OCI-LY3 (cell line): Measurements from ENCODE around the gene COL6A5.
"Not testable (repeated sequence)": the region's sequence is repeated elsewhere in the genome, so short reads cannot be mapped to it uniquely, and the experiment has no call there.

Experiments used
- H2AFZ ChIP-seq: fragments of 200-600, 300-600 bp; shearing (Covaris generic); 2 replicates; pipeline ENCODE4 v1.6.0; 2014; ENCODE audit warnings: antibody characterized with exemption, low read depth, low read length
- H3K27ac ChIP-seq: fragments of 200-600, 300-600 bp; sonication (generic); 2 replicates; pipeline ENCODE4 v1.5.1; 2014; ENCODE audit warnings: mild to moderate bottlenecking, low read length, moderate library complexity, mixed read lengths
- H3K27me3 ChIP-seq: fragments of 200-600, 300-600 bp; sonication (generic); 2 replicates; pipeline ENCODE4 v1.6.1; 2014; ENCODE audit warnings: low read depth, low read length, mixed read lengths
- H3K36me3 ChIP-seq: fragments of 200-600, 300-600 bp; sonication (generic); replicated peaks from 2 replicates; pipeline ENCODE3; 2014; ENCODE audit warnings: low read depth, low read length, mixed read lengths
- H3K4me1 ChIP-seq: fragments of 300-600, 200-600 bp; sonication (generic); 2 replicates; pipeline ENCODE4 v1.6.1; 2014; ENCODE audit warnings: low read length, mixed read lengths
- H3K4me2 ChIP-seq: fragments of 200-600, 300-600 bp; sonication (generic); 2 replicates; pipeline ENCODE4 v1.6.1; 2014; ENCODE audit warnings: low read length, mixed read lengths
- H3K4me3 ChIP-seq: fragments of 300-600, 200-600 bp; sonication (generic); 2 replicates; pipeline ENCODE4 v1.5.1; 2014; ENCODE audit warnings: antibody characterized with exemption, mild to moderate bottlenecking, low read length, moderate library complexity
- H3K79me2 ChIP-seq: fragments of 300-600, 200-600 bp; shearing (Covaris generic); 2 replicates; pipeline ENCODE4 v1.6.1; 2014; ENCODE audit warnings: mild to moderate bottlenecking, low read length, mixed read lengths
- H3K9ac ChIP-seq: fragments of 300-600, 200-600 bp; shearing (Covaris generic); 2 replicates; pipeline ENCODE4 v1.6.0; 2014; ENCODE audit warnings: mild to moderate bottlenecking, low read length, moderate library complexity
- H3K9me3 ChIP-seq: fragments of 200-600, 300-600 bp; shearing (Covaris generic); 2 replicates; pipeline ENCODE4 v1.6.1; 2014; ENCODE audit warnings: low read length, mixed read lengths; ENCODE audit not compliant: insufficient read depth
- H4K20me1 ChIP-seq: fragments of 200-600, 300-600 bp; sonication (generic); 2 replicates; pipeline ENCODE4 v1.6.1; 2016; ENCODE audit warnings: low read length, mixed read lengths; ENCODE audit not compliant: insufficient read depth
- CTCF ChIP-seq: fragments of 200-600, 300-600 bp; sonication (generic); IDR thresholded peaks from 2 replicates; pipeline ENCODE4 v1.5.1; 2014; ENCODE audit warnings: antibody characterized with exemption, low read length, low read depth
- EZH2phosphoT487 ChIP-seq: fragments of 200-600 bp; shearing (Covaris generic); IDR thresholded peaks from 2 replicates; pipeline ENCODE4 v1.6.1; 2018; ENCODE audit warnings: antibody characterized with exemption, mixed run types, low read depth

Gene COL6A5

DNA sequence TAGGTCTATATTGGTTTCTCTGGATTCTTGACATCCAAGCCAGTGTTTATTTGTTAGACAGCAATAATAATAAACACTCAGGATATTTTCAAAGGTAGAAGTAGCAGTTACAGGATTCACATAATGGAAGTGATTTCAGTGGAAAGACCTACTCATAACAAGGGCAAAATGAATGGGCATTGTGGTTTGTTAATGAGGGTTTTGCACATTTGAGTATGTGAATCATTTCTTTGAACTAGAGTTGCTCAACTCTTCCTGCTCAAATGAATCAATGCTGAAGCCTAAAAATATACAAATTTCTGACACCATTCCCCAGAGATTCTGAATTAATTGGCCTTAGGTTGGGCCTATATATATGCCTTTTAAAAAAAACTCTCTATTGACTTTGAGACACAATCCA lies 4.1 kb upstream of the COL6A5 start:
- TF ChIP-seq CTCF = no peak
- no peak for TF ChIP-seq EZH2phosphoT487
- no peaks in the 10 kb centered on the region for H3K4me1 ChIP-seq
- no peak overlapping the region for H3K4me2 ChIP-seq
- H4K20me1 ChIP-seq = no peaks in the 10 kb centered on the region
- H3K79me2 ChIP-seq = no peaks in the 10 kb centered on the region
- peaks cover 6% of the 10 kb centered on the region for H3K27me3 ChIP-seq
- H3K9ac ChIP-seq = no peak overlapping the region
- no peak overlapping the region for H3K27ac ChIP-seq
- H2AFZ ChIP-seq = no peak overlapping the region
- H3K36me3 ChIP-seq = no peaks in the 10 kb centered on the region
- H3K9me3 ChIP-seq = no peaks in the 10 kb centered on the region
- H3K4me3 ChIP-seq = no peak overlapping the region

DNA sequence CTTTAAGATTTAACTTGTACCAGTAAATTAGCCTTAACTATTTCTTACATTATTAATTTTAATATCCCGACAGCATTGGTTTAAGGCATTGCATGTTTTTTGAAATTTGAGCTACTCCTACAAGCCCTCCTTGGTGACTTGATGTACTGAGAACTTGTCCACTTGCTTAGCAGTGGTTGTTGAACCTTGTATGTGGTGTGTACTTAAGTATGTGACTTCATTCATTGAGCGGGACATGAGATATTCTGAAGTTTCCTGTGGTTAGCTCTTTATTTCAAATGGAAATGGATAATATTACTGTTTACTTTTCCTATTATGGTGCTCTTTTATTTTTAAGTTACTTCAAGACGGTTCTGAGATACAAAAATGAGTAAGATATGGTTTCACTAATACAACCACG lies 3.6 kb upstream of the COL6A5 start:
- Histone ChIP-seq H3K9ac (no peak overlapping the region), H3K79me2 (no peaks in the 10 kb centered on the region), H3K4me1 (no peaks in the 10 kb centered on the region), H3K27me3 (peaks cover 6% of the 10 kb centered on the region), H4K20me1 (no peaks in the 10 kb centered on the region), H3K9me3 (no peaks in the 10 kb centered on the region), H3K36me3 (no peaks in the 10 kb centered on the region), H3K4me3 (no peak overlapping the region), H2AFZ (no peak overlapping the region), H3K4me2 (no peak overlapping the region), H3K27ac (no peak overlapping the region)
- no peak for TF ChIP-seq CTCF
- no peak for TF ChIP-seq EZH2phosphoT487

DNA sequence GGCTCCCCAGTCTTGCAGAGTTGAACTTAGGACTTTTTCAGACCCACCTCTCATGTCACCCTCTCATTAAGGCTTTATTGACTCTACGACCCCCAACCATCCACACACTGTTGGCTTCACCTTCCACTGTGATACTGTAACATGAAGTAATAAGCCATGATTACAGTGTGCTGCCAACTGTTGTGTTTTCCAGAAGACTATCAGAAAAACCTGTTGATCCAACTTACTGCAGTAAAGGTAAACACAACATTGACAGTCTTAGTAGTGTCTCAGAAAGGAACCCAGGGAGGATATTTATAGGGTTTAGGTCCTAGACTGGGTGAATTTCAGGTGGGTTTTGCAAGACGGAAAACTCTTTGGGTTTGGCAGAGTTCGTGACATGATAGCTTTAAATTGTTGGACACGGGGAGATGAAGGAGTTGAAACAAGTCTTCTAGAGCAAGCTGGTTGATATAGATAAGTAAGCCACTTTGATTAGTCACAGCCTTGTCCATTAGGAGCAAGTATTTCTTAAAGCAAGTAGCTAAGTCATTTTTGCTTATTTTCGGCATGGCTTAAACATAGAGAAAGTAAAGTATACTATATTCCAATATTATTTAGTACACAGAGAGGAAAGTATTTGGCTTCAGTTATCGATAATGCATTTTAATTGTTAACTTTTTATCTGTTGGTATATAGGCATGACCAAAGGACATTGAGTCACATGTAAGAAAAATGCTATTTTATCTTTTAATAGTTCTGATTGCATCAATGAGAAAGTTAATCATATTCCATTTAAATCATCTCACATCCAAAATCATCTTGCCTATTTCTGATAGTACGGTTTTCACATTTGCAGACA lies 2.4 kb upstream of the COL6A5 start:
- no peak for TF ChIP-seq CTCF
- no peak for TF ChIP-seq EZH2phosphoT487
- peaks cover 6% of the 10 kb centered on the region for H3K27me3 ChIP-seq

GRCh38 chr3:130348258-130348657 lies 2.8 kb downstream of the COL6A5 start:
- not testable (repeated sequence) for H3K27me3 ChIP-seq, H2AFZ ChIP-seq, H3K36me3 ChIP-seq, H3K4me3 ChIP-seq, H3K9me3 ChIP-seq, H3K4me1 ChIP-seq, H3K4me2 ChIP-seq, H4K20me1 ChIP-seq, H3K79me2 ChIP-seq, H3K27ac ChIP-seq, H3K9ac ChIP-seq

More for the DNA sequence above, 2.4 kb upstream of the COL6A5 start:
- no peak overlapping the region for H3K4me2 ChIP-seq
- no peaks in the 10 kb centered on the region for H3K4me1 ChIP-seq
- H3K36me3 ChIP-seq = no peaks in the 10 kb centered on the region
- no peak overlapping the region for H3K9ac ChIP-seq
- H4K20me1 ChIP-seq = no peaks in the 10 kb centered on the region
- H2AFZ ChIP-seq = no peak overlapping the region
- H3K79me2 ChIP-seq = no peaks in the 10 kb centered on the region
- no peak overlapping the region for H3K27ac ChIP-seq
- H3K4me3 ChIP-seq = no peak overlapping the region
- H3K9me3 ChIP-seq = no peaks in the 10 kb centered on the region
